Measurements from ENCODE around the gene MLEC. TPM values are rescaled to one million over a fixed set of nuclear protein-coding genes. Genes with fewer than 3 reads are reported as not detected.

The MLEC gene
- total and polyA plus RNA-seq, 2 experiments from 2014 or later = 135 to 210 TPM

DNA sequence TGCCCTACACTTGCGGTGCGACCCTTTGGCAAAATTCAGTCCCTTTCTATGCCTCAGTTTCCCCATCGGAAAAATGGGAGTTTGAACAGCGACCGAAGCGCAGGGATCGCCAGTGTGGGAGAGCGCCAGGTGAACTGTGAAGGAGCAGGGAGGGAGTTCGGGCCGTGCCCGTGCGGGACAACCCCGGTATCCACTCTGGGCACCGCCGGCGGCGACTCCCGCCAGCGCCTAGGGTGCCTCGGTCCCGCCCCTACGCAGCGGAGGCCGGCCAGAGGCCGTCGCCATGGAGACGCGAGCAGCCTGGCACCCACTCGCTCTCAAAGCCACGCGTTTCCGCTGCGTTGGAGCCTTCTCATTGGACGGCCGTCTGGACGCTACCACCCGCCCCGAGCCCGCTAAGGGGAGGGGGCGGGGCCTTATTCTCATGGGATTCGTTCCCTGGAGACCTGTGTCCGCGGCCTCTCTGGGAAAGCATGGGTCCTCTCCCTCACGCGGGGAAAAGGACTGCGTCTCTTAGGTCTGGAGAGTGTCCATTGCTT is 729 bp upstream of the MLEC start:
- peak overlapping the region; percentile 82 for H3K4me2 ChIP-seq
- H2AFZ ChIP-seq = peak overlapping the region; percentile 72
- H3K4me1 ChIP-seq (ENCODE audit: insufficient read depth) = peaks cover 21% of the 10 kb centered on the region
- TF ChIP-seq, protein P1, sequence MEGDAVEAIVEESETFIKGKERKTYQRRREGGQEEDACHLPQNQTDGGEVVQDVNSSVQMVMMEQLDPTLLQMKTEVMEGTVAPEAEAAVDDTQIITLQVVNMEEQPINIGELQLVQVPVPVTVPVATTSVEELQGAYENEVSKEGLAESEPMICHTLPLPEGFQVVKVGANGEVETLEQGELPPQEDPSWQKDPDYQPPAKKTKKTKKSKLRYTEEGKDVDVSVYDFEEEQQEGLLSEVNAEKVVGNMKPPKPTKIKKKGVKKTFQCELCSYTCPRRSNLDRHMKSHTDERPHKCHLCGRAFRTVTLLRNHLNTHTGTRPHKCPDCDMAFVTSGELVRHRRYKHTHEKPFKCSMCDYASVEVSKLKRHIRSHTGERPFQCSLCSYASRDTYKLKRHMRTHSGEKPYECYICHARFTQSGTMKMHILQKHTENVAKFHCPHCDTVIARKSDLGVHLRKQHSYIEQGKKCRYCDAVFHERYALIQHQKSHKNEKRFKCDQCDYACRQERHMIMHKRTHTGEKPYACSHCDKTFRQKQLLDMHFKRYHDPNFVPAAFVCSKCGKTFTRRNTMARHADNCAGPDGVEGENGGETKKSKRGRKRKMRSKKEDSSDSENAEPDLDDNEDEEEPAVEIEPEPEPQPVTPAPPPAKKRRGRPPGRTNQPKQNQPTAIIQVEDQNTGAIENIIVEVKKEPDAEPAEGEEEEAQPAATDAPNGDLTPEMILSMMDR (IDR thresholded peaks at IDR 0.05; ENCODE audit: poor library complexity) = no peak
- TF ChIP-seq EZH2 (IDR thresholded peaks at IDR 0.05; ENCODE audit: borderline replicate concordance) = no peak
- TF ChIP-seq EZH2phosphoT487 (IDR thresholded peaks at IDR 0.05; ENCODE audit: low read depth, severe bottlenecking, unreplicated experiment) = no peak
- WGBS (ENCODE audit: low lambda C conversion rate, missing lambda C conversion rate) = under 1% methylated on average over 34 of the region's 46 CpGs
- peaks cover 40% of the 10 kb centered on the region for H3K79me2 ChIP-seq
- H3K27me3 ChIP-seq = no peaks in the 10 kb centered on the region
- peak; percentile 99 for DNase-seq (ENCODE audit: low spot score)
- H3K27ac ChIP-seq = peak overlapping the region; percentile 92
- H4K20me1 ChIP-seq (ENCODE audit: insufficient read depth, poor library complexity, severe bottlenecking) = peaks cover 35% of the 10 kb centered on the region
- H3K9me2 ChIP-seq (replicated peaks; ENCODE audit: insufficient read depth) = no peaks in the 10 kb centered on the region
- H3K4me3 ChIP-seq = peak overlapping the region; percentile 56
- no peaks in the 10 kb centered on the region for H3K9me3 ChIP-seq (ENCODE audit: low read depth)
- no peaks in the 10 kb centered on the region for H3K36me3 ChIP-seq (replicated peaks; ENCODE audit: insufficient read depth, low read depth)

DNA sequence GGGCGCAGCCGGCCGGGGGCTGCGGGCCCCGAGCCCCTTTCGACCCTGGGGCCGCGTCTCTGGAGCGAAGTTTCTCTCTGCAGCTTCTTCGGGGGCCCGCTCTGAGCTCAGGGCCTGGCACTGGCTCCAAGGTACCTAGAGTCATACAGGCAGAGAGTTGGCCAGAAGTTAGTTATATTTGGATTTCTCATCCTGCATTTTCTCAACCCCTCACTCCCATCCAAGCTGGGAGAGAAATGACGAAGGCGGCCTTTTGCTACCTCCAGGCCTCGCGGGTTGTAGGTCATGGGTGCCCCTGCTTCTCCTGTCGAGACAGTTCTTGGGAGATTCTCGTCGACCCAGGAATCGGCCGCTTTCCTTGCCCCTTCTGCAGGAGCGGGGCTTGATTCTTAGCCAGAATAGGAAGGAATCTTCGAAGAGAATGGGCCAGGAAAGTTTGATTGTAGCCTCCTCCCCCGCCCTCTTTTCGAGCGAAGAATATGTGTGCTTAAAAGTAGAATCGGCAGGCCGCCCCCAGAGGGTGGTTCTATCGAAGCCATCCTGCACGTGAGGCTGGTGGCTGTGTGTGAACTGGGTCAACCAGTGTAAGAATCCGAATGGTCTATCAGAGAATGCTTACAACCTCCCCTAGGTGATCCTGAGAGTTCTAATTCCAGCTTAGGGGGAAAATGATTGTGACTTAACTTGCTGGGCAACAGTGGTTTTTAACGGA is 785 bp downstream of the MLEC start:
- TF ChIP-seq, protein P1 (IDR thresholded peaks at IDR 0.05; ENCODE audit: poor library complexity) = no peak
- no peak for TF ChIP-seq EZH2 (IDR thresholded peaks at IDR 0.05; ENCODE audit: borderline replicate concordance)
- TF ChIP-seq EZH2phosphoT487 (IDR thresholded peaks at IDR 0.05; ENCODE audit: low read depth, severe bottlenecking, unreplicated experiment) = no peak
- Histone ChIP-seq H3K4me1 (ENCODE audit: insufficient read depth) (peaks cover 37% of the 10 kb centered on the region), H3K27me3 (no peaks in the 10 kb centered on the region), H3K4me2 (peak overlapping the region; percentile 92), H2AFZ (peak overlapping the region; percentile 45), H3K27ac (peak overlapping the region; percentile 80), H3K9me2 (replicated peaks; ENCODE audit: insufficient read depth) (no peaks in the 10 kb centered on the region), H3K36me3 (replicated peaks; ENCODE audit: insufficient read depth, low read depth) (no peaks in the 10 kb centered on the region), H3K4me3 (peak overlapping the region; percentile 23), H3K9me3 (ENCODE audit: low read depth) (no peaks in the 10 kb centered on the region), H4K20me1 (ENCODE audit: insufficient read depth, poor library complexity, severe bottlenecking) (peaks cover 49% of the 10 kb centered on the region), H3K79me2 (peaks cover 55% of the 10 kb centered on the region)
- 2% methylated on average over 31 of the region's 31 CpGs for WGBS (ENCODE audit: low lambda C conversion rate, missing lambda C conversion rate)
- DNase-seq (ENCODE audit: low spot score) = peak; percentile 54

DNA sequence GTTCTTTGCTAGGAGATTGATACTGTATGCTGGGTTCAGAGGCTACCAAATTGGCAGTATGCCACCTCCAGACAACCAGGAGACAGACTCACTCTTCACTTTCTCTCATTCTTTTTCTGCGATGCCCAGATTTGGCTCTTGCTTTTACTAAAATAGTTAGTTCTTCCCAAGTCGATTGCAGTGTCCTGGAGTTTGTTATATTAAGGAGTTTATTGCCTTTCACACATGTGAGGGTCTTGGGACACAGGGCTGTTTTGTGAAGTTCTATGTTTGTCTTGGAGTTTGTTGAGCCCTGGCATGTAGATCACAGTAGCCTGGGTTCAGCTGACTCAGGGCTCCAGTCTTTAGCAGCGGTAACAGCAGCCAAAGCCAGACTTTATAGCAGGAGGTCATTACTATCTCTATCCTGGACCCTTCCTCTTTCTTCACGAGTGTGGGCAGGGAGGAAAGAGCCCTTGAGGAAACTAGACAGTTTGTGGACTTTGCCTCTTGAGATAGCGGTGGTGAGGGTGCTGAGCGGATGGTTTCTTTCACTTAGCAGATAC is 1.6 kb downstream of the MLEC start:
- no peak for TF ChIP-seq EZH2phosphoT487 (IDR thresholded peaks at IDR 0.05; ENCODE audit: low read depth, severe bottlenecking, unreplicated experiment)
- no peak for TF ChIP-seq EZH2 (IDR thresholded peaks at IDR 0.05; ENCODE audit: borderline replicate concordance)
- TF ChIP-seq, protein P1 (IDR thresholded peaks at IDR 0.05; ENCODE audit: poor library complexity) = no peak
- Histone ChIP-seq H3K9me2 (replicated peaks; ENCODE audit: insufficient read depth) (no peaks in the 10 kb centered on the region), H3K36me3 (replicated peaks; ENCODE audit: insufficient read depth, low read depth) (no peaks in the 10 kb centered on the region), H4K20me1 (ENCODE audit: insufficient read depth, poor library complexity, severe bottlenecking) (peaks cover 57% of the 10 kb centered on the region), H3K4me3 (peak overlapping the region; percentile 23), H2AFZ (no peak overlapping the region), H3K9me3 (ENCODE audit: low read depth) (no peaks in the 10 kb centered on the region), H3K4me1 (ENCODE audit: insufficient read depth) (peaks cover 45% of the 10 kb centered on the region), H3K27ac (peak overlapping the region; percentile 80), H3K79me2 (peaks cover 63% of the 10 kb centered on the region), H3K27me3 (no peaks in the 10 kb centered on the region), H3K4me2 (peak overlapping the region; percentile 92)
- 14% methylated on average over 6 of the region's 6 CpGs for WGBS (ENCODE audit: low lambda C conversion rate, missing lambda C conversion rate)
- DNase-seq (ENCODE audit: low spot score) = peak; percentile 57
